Measurements from ENCODE around the gene CTXND1.
"Not testable (repeated sequence)": the region's sequence is repeated elsewhere in the genome, so short reads cannot be mapped to it uniquely, and the experiment has no call there.

CTXND1 gene

DNA sequence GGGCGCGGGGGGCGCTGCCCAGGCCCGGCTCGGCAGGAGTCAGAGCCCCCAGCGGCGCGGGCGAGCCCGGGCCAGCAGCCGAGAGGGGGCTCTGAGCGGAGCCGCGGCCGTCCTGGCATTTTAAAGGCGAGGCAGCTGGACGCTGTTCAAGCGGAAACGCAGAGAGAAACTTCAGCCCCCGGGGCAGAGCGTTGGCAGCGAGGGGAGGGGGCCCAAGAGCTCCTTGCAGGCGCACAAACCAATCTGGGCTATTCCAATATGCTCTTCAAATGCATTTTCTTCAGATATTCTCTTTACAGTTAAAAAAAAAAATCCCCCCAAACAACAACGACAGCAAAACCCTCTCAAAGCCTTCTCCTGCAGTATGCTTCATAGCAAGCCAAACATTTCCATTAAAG, at the start of gene CTXND1:
Gene CTXND1, minus strand, starts transcription at position 93 of the 398 bp plus-strand sequence. CDS start 50,264 bp downstream, outside the sequence.
- FAIRE-seq = no peak

DNA sequence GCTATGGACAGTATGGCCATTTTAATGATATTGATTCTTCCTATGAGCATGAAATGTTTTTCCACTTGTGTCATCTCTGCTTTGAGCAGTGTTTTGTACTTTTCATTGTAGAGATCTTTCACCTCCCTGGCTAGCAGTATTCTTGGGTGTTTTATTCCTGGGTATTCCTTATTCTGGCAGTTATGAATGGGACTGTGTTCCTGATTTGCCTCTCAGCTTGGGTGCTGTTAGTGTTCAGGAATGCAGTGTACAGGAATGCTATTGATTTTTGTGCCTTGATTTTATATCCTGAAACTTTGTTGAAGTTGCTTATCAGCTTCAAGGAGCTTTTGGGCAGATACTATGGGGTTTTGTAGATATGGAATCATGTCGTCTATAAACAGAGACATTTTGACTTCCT, 49.5 kb upstream of the CTXND1 start:
- FAIRE-seq = no peak

DNA sequence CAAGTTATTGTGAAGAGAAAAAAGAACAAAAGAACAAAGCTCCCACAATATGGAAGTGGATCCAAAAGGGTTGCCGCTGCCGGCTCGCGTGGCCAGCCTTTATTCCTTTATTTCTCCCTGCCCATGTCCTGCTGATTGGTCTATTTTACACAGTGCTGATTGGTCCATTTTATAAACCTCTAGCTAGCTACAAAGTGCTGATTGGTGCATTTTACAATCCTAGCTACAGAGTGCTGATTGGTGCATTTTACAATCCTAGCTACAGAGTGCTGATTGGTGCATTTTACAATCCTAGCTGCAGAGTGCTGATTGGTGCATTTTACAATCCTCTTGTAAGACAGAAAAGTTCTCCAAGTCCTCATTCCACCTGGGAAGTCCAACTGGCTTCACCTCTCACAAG, 43.8 kb upstream of the CTXND1 start:
- not testable (repeated sequence) for FAIRE-seq

DNA sequence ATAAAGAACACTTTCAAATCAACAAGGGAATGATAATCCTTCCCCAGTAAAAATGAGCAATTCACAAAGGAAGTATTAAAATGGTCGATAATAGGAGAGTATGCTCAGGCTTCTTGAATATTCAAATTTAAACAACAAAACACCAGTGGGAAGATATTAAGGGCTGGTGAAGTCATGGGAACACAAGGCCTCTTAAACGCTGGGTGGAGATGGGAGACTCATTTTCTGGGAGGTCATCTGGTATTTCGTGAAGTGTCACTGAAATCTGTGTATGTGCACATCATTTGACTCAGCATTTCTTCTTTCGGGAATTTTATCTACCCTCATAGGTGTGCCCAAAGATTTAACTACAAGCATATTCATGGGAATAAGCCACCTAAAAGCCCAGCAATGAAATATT, 40.1 kb upstream of the CTXND1 start:
- no peak for FAIRE-seq

DNA sequence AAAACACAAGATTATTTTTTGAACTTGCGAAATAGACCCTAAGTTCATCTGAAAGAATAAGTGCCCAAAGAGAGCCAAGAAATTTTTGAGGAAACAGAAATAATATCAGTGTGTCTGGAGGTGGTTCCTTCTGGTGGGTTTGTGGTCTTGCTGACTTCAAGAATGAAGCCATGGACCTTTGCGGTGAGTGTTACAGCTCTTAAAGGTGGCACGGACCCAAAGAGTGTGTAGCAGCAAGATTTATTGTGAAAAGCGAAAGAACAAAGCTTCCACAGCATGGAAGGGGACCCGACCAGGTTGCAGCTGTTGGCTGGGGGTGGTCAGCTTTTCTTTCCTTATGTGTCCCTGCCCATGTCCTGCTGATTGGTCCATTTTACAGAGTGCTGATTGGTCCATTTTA, 38.9 kb upstream of the CTXND1 start:
- FAIRE-seq = not testable (repeated sequence)

DNA sequence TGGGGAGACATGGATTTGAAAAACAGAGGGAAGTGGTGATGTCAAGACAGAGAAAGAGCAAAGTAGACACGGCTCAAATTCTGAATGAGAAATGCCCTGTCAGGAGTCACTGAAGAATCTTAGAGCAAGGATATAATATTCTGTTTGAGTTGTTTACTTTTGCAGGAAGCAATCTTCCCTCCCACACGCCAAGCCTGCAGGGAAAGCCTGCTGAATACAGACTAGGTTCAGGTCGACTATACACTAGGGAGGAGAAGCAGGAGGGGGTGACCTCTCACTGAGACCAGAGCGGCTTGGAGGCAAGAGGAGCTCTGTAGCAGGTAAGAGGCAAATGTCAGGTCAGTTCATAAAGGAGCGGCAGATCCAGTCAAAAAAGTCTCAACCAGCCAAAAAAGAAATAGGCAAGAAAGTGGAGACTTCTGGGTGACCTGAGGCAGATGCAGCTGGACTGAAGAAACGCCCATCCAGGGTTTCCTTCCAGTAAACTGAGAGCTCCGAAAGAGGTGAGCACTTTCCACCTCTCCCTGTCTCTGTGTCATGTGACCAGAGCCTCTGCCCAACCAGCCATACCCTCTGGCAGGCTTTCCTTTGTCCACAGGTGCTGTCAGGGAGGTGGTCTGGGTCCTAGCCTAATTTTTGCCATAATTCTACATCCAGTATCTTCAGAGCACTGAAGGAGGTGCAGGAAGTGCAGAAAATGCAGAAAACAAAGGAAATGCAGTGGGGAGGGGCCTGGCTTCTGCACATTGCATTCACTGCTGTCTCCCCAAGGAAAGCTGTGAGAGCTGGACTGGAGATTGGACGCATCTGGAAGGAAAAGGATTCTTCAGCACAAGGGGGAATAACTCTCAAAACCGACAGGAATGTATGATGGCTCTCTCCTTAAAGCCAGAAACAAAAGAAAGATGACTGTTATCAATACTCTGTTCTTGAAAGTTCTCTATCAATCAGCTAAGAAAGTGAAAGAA, 37.8 kb upstream of the CTXND1 start:
- FAIRE-seq = no peak

DNA sequence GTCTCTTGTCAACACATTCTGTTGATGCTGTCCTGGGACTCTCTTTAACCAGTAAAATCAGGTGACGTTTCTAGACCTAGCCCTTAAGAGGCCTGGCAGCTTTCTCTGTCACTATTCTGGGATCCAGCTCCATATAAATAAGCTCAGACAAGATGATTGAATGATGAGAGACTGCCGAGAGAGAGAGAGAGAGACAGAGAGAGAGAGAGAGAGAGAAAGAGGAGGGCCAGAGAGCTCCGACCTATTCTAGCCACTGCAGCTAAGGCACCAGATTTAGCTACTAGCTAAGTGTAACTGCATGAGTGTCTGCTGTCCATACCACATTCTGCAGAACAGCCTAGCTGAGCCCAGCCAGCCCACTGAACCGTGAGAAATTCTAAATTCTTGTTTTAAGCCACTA, 36.1 kb upstream of the CTXND1 start:
- FAIRE-seq = no peak

DNA sequence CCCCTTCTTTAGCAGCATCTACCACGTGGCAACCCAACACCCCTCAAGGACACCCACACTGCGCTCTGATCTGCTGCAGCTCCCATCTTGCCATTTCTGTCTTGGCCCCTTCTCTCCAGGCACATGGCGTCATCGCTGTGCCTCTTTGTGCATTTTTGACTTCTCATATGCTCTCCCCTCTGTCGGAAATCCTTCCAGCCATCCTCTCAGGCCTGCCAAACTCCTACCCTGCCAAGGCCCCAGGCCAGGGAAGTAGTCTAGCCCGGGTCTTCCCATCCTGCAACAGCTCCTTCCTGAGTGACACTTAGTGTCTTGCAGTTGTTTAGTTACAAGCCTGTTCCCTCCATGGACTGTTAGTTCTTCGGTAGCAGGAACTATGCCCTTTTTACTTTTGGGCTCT, 34.0 kb upstream of the CTXND1 start:
- no peak for FAIRE-seq

DNA sequence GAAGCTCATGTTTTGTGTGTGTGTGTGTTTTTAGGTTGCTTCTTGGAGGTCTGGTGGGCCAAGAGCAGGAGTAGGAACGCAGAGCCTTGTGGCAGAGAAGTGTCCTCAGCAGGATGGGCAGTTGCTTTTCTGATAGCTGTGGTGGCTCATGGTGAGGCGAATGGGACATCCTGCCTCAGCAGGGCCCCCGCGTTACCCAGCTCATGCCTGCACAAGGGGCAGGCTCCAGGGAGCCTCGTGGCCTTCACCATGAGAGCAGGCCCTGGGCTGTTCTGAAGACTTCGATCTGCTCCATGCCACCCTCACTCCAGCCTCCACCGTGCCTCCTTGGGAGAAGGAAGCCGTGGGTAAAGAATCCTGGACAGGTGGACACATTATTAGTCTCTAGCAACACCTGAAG, 33.4 kb upstream of the CTXND1 start:
- FAIRE-seq = no peak

DNA sequence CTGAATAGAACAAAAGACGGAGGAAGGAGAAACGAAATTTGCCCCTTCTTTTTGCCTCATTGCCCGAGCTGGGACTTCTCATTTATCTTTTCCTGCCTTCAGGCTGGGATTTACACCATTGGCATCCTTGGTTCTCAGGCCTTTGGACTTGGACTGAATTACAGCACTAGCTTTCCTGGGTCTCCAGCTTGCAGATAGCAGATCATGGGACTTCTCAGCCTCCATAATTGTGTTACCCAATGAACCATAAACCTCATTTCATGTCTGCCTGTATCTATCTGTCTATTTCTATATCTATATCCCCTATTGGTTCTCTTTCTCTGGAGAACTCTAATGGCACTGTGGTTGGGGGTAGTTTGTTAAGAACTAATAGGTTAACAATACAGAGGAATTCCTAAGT, 31.5 kb upstream of the CTXND1 start:
- no peak for FAIRE-seq

DNA sequence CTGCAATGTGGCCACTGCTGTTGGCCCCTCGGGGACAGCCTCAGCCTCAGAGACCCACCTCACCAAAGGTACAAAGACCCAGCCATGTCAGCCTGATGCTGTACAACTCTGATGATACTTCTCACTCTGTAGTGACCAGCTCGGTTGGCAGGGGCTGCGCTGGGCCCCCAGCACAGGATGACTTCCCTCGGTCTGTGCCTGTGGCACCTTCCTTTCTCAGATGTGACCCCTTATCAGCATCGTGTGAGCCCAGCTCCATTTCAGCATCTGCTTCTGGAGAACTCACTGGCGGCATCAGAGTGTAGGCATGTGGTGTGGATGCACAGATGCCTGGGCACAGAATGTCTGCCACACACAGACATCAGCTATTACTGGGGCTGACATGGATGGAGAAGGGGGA, 25.1 kb upstream of the CTXND1 start:
- no peak for FAIRE-seq

DNA sequence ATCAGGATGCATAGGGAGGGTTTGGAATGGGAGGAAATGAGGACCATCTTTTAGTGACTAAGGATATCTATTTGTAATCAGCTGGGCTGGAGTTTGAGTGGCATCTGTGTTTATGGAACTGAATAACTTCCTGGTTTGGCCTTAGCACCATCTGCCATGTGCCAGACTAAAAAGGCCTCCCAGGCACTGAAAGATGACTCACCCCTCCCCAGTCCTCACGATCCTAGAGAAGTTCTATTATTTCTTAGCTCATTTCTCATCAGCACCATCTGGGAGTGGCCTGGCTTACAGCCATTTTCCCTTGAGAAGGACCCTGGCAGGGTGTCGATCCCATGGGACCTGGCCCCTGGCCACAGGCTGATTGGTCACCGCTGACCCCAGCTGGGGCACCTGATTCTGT, 23.9 kb upstream of the CTXND1 start:
- no peak for FAIRE-seq

DNA sequence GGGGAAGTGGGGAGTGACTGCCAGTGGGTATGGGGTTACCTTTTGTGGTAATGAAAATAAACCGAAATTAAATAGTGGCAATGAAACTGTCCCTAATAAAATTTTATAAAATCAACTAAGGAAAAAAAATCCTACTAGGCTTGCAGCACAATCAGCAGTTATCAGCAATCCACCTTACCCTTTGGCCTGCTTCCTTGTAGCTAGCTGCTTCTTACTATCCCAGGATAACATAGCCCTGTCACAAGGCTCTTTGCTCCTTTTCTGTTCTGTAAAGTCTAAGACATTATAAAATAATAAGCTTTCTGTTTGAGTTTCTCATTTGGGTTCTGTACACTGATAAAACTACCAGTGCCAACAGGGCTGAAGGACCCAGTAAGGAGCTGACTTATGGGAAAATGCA, 23.0 kb upstream of the CTXND1 start:
- FAIRE-seq = no peak

DNA sequence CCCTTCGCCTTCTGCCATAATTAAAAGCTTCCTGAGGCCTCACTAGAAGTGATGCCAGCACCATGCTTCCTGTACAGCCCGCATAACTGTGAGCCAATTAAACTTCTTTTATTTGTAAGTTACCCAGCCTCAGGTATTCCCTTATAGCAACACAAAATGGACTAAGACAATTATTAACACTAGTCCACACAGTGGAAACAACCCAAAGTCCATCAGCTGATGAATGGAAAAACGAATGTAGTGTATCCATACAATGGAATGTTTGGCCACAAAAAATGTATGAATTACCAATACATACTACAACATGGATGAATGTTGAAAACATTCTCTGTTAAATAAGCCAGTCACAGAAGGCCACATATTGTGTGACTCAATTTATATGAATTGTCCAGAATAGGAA, 22.5 kb upstream of the CTXND1 start:
- no peak for FAIRE-seq

DNA sequence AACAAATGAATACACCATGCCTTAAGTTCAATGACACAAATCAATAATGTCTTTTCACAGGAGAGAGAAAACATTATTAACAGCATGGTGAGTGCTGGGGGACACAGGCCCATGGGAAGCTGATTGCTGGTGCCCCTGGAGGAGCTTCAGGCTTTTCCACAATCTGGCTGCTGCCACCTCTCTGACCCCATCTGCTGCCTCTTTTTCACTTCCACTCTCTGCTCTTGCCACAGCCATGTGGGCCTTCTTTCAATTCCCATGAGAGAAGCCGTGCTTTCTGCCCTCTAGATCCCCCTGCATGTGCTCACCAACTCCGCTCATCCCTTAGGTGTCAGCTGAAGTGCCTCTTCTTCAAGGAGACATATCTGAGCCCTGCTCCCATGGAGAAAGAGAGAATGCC, 21.0 kb upstream of the CTXND1 start:
- FAIRE-seq = no peak

DNA sequence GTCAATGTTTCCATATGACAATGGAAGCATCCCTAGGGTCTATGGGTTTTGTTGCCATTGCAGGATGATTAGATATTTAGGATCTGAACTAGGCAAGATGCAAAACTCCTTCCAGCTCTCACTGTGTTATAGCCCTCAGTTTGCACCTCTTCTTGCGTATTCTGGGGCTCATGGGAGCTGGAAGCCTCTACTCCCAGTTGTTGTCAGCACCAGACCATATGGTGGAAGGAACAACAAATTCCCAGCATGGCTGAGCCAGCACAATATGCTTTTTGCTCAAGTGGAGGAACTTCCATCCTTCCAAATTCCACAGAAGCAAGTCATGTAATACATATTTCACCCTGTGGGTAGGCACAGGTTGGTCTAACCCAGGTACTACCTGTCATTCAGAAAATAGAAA, 18.5 kb upstream of the CTXND1 start:
- no peak for FAIRE-seq

DNA sequence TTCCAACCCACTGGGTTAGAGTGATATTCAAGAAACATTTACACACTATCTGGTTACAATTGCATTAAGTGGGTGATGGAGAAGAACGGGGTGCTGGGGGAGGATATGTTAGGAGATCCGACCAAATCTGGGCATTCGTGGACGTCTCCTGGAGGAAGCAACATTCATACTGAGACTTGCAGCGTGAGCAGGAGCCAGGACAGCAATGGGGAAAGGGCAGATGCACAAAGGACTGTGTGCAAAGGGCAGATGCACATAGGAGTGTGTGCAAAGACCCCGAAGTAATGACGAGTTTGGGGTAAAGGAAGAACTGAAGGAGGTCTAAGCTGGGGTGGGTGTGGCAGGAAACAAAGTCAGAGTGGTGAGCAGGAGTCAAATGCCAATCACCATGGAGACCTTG, 16.1 kb upstream of the CTXND1 start:
- no peak for FAIRE-seq

DNA sequence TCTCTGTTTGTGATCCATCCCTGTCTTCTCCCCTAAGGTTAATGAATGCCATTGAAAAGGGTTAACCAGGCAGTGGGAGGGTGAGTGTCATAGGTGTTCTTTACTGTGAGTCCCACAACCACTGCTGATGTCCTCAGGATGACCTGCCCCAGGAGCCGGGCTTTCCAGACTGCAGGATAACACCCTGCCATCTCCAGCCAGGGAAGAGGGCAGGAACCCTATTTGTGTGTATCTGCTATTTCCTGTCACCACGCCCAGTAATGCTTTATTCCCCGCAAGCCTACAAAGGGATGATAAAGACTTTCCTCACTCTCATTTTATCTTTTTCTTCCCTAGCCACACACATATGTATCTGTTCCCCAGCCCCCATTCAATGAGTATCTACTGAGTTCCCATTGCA, 15.6 kb upstream of the CTXND1 start:
- no peak for FAIRE-seq

DNA sequence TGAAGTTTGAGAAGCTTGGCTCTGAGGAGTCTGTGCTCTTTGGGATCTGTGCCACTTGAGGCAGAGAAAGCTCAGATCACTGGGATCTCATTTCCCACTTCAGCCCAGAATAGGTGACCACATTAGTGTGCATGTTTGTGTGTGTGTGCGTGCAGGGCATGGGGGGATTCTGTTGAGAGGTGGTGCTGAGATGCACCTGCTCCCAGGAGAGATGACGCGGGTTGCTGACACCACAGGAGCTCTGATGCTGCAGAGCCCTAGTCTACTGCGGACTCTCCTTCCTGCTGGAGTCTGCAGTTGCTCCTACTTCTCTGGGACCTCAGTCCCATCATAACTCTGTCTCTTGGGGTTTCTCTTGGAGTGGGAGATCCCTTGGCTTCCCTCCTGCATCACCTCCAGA, 14.7 kb upstream of the CTXND1 start:
- FAIRE-seq = no peak

DNA sequence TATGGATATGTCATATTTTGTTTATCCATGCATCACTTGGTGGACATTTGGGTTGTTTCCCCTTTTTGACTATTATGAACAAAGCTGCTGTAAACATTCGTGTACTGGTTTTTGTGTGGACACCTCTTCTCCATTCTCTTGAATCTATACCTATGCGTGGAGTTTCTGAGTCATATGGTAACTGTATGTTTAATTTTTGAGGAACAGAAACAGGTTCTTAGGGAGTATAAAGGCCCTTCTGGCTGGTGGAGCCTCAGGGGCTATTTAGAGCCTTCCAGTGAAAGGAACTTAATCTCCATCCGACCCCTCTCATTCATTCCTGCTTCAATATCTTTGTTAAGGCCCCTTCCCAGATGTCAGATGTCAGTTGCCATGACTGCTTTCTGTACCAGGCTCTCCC, 14.1 kb upstream of the CTXND1 start:
- FAIRE-seq = no peak

DNA sequence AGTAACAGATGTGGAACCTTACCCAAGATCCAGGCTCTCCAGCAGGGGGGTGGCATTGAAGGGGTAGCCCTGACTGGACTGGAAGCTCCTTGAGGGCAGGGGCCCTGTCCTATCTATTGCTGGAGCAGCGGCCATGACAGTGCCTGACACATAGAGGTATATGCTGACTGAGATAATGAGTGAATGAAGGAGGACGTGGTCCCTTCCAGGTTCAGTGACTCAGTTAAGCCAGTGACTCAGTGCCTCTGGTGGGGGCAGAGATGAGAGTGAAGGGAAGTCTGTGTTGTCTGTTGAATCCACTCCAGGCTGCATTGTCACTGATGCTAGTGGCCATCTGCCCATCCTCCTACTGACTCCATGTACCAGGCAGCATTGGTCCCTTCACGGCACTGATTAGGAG, 13.0 kb upstream of the CTXND1 start:
- FAIRE-seq = no peak

DNA sequence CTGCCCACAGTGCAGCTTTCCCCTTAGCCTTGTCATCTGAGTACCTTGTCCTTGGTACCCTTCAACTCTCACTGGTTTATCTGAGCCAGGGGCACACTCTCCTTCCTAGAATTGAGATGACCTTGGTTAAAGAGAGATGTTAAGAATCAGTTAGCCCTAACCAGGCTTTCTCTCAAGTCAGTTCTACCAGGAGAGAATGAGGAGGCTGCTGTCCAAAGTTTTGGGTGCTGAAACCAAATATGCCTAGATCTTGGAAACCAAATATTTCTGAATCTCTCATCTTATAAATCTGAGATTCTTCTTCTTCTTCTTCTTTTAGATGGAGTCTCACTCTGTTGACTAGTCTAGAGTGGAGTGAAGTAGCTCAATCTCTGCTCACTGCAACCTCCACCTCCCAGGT, 12.0 kb upstream of the CTXND1 start:
- FAIRE-seq = no peak

DNA sequence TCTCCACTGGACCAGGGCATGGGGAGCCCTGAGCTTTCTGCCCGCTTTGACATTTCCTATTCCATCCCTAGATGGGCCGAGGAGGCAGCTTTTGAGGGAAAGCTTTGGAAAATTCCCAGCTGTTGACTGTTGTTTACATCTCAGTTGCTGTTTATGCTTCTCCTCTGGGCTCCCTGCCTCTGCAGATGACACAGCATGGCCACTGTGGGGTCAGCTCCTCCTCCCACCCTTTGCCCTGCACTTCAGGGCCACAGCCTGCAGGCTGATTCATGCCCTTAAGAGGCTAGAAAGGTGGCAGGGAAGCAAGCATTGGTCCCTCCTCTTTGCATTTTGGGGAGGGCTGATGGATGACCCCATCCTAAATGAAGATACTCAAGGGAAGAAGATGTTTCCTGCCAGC, 8.5 kb upstream of the CTXND1 start:
- no peak for FAIRE-seq

DNA sequence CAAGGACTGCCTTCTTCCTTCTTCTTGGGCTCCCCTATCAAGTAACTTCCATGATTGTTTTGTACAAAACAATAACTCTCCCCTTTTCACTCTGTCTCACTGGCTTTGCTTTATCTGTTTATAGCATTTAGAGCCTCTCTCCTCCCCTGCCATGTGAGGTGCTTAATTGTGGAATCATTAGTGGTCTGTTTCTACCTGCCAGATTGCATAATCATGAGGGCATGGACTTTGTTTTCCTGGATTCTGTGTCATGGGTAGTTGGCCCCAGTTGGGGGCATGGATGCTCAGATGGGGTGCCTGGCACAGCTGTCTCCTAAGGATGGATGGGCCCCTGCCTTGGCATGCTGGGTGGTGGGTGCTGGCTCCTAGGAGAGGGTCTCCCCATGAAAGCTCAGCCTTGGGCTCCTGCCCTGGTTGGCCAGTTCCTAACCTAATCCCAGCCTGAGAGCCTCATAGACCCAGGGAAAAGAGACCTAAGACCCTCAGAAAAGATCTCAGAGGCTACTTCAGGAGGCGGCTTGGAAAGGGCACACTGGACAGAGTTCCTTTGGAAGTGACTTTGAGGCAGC, 8.0 kb upstream of the CTXND1 start:
- no peak for FAIRE-seq
